ENCODE measurements around the gene VPS45. TPM values are rescaled to one million over a fixed set of nuclear protein-coding genes. Genes with fewer than 3 reads are reported as not detected.
"Not testable (repeated sequence)": the region's sequence is repeated elsewhere in the genome, so short reads cannot be mapped to it uniquely, and the experiment has no call there.

Gene VPS45
- total RNA-seq, 1 experiment from 2014 or later, result 8.7 TPM

DNA sequence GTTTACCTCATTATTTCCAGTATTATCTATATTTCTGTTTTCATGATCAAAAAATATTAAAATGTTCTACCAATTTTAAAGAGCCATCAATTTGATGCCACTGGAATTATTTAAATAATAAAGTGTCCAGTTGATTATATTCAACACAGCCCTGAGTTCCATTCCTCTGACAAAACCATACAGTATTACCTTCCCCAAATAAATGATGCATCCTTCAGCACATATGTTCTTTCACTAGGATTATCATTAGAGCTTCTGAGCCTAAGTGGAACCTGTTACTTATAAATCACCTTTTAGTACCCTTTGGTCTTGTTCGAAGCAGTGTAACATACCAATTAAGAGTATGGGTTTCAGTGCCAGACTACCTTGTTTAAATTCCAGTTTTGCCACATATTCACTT lies 64.8 kb downstream of the VPS45 start:
- DNase-seq (ENCODE audit: low spot score), result no peak

DNA sequence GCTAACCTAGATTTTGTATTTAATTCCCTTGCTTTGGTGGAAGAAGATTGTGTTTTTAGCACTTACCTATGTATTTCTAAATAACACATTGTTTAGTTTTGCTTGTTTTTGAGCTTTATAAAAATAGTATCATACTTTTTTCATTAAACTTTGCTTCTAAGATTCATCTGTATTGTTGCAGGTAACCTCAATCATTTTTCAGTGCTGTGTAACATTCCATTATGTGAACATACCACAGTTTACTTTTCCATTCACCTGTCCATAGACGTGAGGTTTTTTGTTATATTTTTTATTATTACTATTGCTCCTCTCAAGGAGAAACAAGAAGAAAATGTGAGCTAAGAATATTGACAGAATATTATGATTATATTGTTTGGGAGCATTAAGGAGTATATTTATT lies 67.0 kb downstream of the VPS45 start:
- DNase-seq (ENCODE audit: low spot score), result no peak

DNA sequence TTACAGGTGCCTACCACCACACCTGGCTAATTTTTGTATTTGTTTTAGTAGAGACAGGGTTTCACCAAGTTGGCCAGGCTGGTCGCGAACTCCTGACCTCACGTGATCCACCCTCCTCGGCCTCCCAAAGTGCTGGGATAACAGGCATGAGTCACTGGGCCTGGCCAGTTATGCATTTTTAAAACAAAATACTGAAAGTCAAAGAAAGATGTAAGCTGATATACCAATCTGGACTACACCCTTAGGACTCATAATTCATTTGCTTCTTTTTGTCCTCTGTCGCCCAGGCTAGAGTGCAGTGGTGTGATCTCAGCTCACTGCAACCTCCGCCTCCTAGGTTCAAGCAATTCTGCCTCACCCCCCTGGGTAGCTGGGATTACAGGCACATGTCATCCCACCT lies 67.8 kb downstream of the VPS45 start:
- DNase-seq (ENCODE audit: low spot score), result not testable (repeated sequence)

DNA sequence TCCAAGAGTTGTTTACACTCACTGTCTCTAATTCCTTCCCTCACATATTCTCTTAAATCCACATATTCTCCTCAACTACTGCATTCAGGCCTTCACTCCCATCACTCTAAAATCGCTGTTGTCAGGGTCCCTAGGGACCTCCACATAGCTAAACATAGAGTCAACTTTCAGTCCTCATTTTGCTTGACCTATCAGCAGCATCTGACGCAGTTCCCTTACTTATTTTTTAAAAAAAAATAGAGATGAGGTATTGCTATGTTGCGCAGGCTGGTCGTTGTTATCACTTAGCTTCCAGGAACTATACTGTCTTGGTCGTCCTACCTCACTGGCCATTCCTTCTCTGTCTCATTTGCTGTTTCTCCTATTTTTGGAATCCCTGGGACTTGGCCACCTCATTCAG lies 70.5 kb downstream of the VPS45 start:
- no peak for DNase-seq (ENCODE audit: low spot score)

DNA sequence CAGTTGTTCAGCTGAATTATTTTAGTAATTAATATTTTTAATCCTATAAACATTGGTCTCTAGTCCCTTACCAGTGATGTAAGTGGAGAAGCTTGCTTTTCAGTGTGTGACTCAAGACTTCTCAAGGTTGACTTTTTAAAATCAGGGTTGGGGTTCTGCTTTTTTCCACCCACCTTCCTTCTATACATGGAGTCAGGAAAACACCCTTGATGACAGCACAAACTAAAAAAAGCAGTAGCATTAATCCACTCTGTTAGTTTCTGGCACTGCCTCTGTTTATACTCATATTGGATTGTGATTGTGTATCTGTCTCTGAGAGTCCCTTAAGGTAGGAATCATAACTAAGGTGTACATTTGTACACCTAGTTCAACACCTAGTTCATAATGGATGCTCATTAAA lies 73.9 kb downstream of the VPS45 start:
- no peak for DNase-seq (ENCODE audit: low spot score)

DNA sequence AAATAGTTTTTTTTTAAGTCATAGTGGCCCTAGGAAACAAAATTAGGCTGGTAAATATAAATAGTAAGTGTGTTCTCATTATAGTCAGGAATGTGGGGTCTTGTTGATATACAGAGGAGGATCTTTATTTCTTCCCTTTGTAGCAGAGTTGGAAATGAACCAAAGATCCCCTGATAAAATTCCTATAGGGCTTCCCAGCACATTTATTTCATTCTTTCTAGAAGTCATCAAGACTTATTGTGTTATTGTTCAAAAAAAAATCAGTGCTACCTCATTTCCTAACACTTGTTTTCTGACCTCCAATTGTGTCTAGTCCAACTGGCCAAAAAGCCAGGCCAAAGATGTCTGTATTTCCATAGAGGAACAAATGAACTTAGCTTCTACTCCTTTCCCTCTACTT lies 74.5 kb downstream of the VPS45 start:
- no peak for DNase-seq (ENCODE audit: low spot score)

DNA sequence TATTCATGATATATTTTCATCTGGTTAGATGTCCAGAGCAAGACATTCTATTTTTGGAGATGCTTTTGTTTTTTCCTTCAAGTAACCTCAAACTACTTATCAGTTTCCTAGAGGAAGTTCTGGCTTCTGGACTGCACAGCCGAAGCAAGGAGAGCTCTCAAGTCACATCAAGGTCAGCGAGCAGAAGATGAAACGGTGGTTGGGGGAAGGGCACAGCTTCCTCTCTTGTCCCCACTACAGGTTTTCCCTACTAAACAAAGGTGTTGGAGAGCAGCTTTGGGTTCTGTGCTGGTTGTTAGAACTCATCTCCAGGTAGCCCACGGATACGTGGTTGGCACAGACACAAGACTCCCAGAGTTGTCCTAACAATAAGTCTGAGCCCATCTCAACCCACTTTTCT lies 77.0 kb downstream of the VPS45 start:
- DNase-seq (ENCODE audit: low spot score), result no peak

DNA sequence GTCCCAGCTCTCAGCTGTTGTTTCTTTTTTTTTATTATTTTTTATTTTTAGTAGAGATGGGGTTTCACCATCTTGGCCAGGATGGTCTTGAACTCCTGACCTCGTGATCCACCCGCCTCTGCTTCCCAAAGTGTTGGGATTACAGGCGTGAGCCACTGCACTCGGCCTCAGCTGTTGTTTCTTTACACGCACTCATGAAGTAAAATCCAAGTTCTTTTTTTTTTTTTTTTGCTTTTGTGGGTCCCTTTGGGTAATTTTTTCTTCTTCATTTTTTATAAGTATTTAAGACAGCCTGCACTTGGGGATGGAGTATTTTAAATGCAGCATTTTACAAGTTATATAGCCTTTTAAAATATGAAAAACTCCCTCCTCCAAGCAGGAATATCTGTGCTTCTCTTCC lies 78.4 kb downstream of the VPS45 start:
- DNase-seq (ENCODE audit: low spot score), result not testable (repeated sequence)

DNA sequence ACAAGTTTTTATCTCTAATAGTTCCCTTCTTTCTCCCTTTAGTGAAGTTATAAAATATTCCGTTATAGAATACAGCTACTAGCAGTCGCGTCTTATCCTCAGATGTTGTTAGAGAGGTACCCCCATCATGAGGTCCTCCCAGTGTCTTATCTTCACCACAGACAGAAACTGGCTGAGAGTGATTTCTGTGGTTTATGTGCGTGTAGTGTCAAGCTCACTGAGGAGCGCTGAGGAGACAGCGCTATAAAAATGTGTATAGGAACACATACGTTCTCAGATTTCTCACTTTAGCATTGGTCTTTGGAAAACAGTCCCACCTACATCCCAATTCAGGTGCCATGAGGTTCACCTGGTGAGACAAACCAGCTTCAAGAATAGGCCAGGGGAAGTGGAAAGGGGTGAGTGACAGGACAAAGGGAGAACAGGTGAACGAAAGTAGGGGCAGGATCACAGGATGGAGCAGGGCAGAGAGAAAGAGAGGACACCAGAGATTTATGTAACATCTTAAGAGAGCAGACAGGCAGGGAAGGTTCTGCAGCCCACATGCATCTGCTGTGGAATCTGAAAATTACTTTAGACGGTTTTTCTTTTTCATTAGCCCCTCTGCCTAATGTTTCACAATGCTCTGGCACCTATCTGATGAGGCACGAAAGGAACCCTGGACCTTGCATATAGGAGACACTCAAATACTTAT lies 79.4 kb downstream of the VPS45 start:
- no peak for DNase-seq (ENCODE audit: low spot score)

DNA sequence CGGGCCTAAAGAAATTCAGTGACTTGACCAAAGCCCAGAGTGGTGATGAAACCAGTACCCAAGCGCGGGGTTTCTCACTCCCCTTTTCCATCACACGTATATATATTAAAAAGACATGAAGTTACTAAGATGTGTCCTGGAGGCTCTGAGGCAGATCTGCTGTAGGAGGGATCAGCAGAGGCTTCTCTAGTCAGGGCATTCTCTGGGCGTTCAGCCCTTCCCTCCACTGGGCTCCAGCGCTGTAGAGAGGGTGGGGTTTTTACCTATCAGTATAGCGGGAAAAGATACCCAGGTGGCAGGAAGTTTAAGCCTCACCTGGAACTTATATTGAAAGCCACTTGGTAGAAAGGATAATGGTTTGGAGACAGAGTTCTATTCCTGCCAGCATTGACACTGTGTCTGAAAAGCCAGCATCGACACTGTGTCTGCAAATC lies 81.3 kb downstream of the VPS45 start:
- no peak for DNase-seq (ENCODE audit: low spot score)

DNA sequence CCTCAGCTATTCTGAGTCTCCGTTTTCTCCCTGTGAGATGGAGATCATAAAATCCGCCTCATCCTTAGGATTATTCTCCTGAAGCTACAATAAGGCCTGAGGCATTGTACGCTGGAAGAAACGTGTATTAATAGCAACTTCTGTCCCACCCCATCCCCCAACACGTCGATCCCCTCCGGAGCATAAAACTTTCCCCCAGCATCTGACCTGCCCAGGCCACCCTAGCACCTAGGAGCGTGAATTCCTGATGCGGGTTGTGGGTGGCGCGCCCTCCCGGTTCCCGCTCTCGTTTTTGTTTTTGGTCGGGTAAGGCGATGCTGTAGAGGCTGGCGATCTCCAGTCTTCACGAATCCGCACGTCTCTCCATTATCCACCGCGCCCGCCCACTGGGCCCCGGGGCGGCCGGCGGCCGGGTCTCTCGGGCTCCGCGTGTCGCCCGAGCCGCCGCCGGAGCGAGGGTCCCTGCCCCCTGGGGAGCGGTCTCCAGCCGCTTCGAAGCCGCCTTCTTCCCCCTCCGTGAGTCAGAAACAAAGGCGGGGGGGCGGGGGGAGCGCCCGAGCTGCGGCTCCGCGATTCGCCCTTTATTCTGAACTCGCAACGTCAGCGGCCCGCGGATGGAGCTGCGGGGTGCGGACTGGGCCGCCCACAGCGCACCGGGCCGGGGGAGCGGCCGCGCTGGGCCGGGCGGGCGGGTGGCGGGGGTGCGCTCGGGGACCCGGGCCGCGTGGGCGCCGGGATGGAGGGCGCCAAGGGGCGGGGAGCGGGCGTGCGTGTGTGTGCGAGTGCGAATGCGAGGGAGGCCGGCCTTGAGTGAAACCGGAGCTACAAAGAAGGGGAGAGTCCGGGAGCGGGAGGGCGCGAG lies 81.9 kb downstream of the VPS45 start, which contains the start of gene PLEKHO1:
TSS of gene PLEKHO1 (plus strand) at position 646 of the 862 bp plus-strand sequence. CDS start 342 bp downstream, outside the sequence.
- no peak for DNase-seq (ENCODE audit: low spot score)

DNA sequence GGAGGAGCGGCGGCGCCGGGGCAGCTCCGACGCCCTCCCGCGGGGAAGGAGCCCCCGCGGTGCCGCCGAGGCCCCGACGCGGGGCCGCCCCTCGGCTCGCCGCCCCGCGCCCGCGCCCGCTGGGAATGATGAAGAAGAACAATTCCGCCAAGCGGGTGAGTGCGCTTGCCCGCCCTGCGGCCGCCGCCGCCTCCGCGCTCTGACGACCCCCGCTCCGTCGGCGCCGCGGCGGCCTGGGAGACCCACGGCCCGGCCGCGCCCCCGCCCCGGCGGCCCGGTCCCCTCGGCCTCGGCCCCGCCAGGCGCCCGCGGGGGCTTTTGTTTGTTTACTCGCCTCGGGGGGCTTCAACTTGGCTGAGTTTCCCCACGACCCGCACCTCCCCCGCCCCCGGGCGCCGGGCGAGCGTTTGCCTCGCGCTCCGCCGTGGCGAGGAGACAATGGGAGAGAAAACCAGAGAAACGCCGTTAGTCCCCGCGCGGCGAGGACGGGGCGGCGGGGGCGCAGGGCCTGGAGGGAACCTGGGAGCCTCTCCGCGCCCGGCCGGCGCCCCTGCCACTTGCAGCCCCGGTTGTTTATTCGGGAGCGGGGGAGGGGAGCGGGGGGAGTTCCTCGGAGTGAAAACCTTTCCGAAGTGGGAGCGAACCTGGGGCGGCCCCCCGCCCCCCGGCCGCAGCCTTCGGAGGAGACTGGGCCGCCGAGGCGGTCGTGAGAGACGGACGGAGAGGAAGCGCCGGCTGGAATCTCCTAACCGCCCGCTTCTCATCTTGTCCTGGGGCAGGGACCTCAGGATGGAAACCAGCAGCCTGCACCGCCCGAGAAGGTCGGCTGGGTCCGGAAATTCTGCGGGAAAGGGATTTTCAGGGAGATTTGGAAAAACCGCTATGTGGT lies 82.8 kb downstream of the VPS45 start:
- no peak for DNase-seq (ENCODE audit: low spot score)

DNA sequence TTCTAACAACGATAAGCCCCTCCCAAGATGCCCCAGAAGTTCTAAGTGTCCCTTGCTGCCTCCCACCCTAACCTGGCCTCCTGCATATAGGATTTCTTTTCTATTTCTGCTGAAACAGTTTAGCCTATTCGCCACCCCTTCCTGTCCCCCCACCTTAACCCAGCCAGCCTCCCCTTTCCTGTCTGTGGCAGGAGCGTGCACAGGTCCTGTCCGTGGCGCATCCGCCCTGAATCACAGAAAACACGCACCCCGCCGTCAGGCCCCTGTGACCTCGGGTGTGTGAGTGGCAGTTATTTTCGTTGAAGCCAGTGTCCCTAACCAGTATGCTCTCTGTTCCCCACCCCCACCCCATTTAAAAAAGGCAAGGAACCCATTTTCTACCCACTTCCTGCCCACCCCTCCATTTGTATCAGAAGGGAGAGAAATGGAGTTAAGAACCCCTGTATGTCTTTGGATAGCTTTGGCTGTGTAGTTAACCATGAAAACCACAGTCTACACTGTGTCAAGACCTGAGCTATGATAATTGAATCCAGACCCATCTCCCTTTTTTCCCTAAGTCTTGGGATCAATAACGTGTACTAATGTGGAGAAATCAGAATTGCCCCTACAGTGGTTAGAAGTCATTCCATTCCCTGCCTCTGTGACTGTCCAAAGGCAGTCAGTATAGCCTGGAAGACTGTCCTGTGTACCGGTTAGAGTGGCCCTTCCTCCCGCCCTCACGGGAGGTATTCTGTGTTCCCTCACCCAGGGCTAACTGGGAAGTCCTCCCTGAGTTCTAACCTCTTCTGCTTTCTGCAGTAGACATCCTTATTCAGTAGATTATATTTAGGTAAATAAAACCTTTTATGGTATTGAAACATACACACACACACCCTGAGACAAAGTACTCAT lies 84.0 kb downstream of the VPS45 start:
- DNase-seq (ENCODE audit: low spot score), result no peak

DNA sequence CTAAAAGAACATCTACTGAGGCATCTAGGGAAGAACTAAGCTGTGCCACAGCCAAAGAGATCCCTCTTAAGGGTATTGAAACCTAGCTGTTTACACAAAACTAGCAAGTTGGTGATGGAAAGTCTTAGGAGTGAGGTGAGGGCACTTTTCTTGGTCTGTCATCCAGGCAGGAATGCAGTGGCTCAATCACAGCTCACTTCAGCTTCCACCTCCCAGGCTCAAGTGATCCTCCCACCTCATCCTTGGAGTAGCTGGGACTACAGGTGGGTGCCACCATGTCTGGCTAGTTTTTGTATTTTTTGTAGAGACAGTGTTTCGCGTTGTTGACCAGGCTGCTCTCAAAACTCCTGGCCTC lies 84.6 kb downstream of the VPS45 start:
- DNase-seq (ENCODE audit: low spot score), result no peak

DNA sequence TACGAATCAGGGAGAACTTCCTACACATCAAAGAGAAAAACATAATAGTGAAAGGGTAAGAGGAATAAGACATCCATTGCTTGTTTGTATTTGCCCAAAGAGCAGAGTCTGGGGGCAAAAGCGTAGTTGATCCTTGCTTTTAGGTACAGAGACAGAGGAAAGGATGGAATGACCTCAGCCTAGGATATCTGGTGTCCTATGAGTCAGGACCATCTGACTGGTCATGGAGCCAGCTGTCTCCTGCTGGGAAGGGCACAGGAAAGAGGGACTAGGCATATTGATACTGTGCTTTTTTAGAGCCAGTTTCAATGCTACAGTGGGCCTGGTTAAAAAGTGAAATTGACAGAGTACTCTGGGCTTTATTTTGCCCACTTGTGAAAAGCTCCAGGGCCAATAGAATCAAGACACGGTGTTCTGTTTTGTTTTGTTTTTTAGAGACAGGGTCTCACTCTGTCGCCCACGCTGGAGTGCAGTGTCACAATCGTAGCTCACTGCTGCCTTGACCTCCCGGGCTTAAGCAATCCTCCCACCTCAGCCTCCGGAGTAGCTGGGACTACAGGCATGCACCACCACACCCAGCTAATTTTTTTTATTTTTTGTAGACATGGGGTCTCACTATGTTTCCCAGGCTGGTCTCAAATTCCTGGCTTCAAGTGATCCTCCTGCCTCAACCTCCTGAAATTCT lies 85.3 kb downstream of the VPS45 start:
- no peak for DNase-seq (ENCODE audit: low spot score)

DNA sequence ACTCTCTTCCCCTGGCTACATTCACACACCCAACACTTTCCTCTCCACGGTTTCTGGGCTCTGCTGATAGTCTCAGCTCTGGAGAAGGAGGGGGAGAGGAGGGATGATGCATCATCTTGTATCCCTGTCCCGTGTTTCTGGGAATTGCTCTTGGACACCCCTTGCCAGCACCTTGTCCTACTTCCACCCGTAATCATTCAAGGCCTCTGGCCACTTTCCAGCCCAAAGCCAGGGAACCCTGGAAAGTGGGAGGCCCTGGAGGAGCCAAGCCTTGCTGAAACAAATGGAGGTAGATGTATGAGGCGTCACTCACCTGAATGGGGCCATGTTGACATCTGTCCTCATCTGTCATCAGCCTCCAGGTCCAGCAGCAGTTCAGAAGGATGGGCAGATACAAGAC lies 86.6 kb downstream of the VPS45 start:
- no peak for DNase-seq (ENCODE audit: low spot score)

DNA sequence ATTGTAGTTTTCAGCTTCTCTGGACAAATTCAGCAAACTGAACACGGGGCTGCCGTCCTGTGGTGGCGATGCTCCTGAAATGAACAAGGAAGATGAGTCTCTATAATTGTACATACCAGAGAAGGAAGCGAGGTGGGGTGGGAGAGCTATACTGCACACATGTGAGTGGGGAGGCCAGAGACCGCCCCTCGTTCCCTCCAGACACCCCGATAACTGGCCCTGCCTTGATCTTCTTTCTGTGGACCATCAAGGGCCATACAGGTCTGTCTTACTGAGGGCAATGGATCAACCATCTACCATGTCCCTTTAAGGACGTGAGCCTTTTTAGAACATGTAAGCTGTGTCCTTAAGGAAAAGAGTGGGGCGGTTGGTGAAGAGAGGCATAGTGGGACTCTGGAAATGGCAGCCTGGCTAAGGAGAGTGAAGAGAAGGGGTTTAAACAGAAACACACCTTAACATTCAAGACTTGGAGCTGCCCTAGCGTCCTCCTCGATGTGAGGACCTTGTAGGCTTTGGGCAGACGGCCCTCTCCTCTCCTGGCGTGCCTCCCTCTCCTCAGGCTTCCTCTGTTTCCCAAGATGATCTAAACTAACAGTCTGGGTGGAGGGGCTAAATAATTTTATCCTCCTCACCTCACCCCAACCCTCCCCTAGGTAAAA lies 88.0 kb downstream of the VPS45 start:
- DNase-seq (ENCODE audit: low spot score), result no peak

DNA sequence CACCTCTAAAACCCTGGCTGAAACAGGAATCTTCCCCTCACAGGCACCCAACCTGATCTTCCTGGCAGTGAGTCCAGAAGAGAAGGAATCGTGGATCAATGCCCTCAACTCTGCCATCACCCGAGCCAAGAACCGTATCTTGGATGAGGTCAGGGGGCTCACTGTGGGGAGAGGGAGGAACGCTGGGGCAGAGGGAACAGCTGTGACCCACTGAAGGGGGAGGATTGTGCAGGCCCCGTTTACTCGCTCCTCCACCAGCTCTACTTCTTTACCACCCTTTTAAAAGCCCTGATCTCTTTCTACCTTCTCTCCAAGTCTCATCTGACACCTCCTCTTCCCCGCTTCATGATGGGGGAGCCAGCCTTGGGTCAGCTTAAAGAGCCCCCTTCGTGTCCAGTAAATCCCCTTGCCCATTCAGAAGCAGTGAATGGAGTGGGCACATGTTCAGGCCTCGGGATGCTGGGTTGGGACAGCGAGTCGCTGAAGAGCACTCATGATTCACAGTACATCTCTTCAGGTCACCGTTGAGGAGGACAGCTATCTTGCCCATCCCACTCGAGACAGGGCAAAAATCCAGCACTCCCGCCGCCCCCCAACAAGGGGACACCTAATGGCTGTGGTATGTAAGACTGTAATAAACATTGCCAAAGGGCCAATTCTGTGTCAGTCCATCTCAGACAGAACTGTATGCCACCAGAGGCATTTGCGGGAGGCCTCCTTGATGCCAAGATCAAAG lies 89.5 kb downstream of the VPS45 start:
- DNase-seq (ENCODE audit: low spot score), result no peak

DNA sequence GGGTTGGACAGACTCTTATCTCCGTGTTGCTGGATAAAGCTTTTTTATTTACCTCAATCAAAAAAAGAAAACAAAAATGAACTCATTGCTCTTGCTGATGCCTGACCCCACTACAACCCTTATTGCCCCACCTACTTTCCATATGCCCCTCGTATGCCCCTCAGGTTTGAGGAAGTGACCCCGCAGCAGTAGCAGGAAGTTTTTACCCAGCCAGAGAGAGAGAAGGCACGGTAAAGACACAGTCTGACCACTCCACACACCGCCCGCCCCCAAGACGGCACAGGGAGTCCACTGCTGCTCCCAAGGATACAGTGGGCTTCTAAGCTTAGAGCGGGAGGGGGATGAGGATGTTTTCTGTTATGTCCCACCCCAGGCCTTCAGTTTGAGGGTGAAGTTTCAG lies 92.0 kb downstream of the VPS45 start:
- DNase-seq (ENCODE audit: low spot score), result no peak
